ENCODE data around the gene WNT3. TPM values are rescaled to one million over a fixed set of nuclear protein-coding genes. Genes with fewer than 3 reads are reported as not detected.

Gene WNT3
- total RNA-seq, 2 donors from 2014 or later: 19.9 to 21.8 TPM

DNA sequence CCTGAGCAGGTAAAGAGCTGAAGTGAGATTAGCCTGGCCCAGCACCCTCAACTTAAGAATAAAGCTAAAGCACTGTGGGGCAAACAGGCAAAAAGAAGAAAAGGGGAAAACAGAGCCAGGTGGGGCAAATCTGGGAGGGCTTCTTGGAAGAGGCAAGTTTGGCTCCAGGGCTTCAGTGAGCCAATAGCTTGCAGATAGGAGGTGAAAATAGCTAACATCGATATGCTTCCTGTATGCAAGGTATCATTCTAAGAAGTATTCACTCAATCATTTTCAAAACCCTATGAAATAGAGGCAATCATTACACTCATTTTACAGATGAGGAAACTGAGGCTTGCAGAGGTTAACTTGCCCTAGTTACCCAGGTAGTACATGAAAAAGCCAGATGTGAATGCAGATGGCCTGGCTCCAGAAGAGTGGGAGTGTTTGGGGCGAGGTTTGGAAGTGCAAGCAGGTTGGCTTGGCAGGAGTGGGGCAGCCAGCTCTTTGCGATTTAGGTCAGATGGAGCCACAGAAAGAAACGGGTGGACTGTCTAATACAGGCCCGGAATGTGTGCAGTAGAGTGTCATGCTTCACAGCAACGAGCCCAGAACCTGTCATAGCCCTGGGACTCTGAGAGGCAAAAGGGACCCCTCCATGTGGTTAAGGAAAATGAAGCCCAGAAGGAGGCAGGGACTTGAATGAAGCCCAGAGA, 5.7 kb downstream of the WNT3 start:
- DNase-seq: no peak
- Mint-ChIP-seq H3K9me3 (no peaks in the 10 kb centered on the region), H3K36me3 (ENCODE audit: low read depth) (no peaks in the 10 kb centered on the region), H3K27me3 (ENCODE audit: insufficient read depth) (peaks cover under 1% of the 10 kb centered on the region), H3K4me1 (peaks cover 73% of the 10 kb centered on the region), H3K4me3 (no peak overlapping the region), H3K27ac (no peak overlapping the region)
- Histone ChIP-seq H3K4me3 (ENCODE audit: low read length) (no peak overlapping the region), H3K9me3 (ENCODE audit: control insufficient read depth, low read length) (no peaks in the 10 kb centered on the region), H3K4me1 (ENCODE audit: control insufficient read depth, insufficient read depth, low read length) (peaks cover 16% of the 10 kb centered on the region), H3K9ac (ENCODE audit: extremely low read depth, low read length, poor library complexity, severe bottlenecking) (no peak overlapping the region), H3K27me3 (ENCODE audit: control insufficient read depth, insufficient read depth, low read length, poor library complexity, severe bottlenecking) (no peaks in the 10 kb centered on the region), H3K27ac (ENCODE audit: low read depth, low read length) (no peak overlapping the region), H3K36me3 (ENCODE audit: control insufficient read depth, insufficient read depth, low read length) (no peaks in the 10 kb centered on the region)
- TF ChIP-seq, protein P1, sequence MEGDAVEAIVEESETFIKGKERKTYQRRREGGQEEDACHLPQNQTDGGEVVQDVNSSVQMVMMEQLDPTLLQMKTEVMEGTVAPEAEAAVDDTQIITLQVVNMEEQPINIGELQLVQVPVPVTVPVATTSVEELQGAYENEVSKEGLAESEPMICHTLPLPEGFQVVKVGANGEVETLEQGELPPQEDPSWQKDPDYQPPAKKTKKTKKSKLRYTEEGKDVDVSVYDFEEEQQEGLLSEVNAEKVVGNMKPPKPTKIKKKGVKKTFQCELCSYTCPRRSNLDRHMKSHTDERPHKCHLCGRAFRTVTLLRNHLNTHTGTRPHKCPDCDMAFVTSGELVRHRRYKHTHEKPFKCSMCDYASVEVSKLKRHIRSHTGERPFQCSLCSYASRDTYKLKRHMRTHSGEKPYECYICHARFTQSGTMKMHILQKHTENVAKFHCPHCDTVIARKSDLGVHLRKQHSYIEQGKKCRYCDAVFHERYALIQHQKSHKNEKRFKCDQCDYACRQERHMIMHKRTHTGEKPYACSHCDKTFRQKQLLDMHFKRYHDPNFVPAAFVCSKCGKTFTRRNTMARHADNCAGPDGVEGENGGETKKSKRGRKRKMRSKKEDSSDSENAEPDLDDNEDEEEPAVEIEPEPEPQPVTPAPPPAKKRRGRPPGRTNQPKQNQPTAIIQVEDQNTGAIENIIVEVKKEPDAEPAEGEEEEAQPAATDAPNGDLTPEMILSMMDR (conservative IDR thresholded peaks at IDR 0.05): no peak
- 92 to 95% methylated on average over 6 of the region's 6 CpGs for WGBS, 2 experiments (ENCODE audit: insufficient coverage in 1 of 2, insufficient read length in 1 of 2)

DNA sequence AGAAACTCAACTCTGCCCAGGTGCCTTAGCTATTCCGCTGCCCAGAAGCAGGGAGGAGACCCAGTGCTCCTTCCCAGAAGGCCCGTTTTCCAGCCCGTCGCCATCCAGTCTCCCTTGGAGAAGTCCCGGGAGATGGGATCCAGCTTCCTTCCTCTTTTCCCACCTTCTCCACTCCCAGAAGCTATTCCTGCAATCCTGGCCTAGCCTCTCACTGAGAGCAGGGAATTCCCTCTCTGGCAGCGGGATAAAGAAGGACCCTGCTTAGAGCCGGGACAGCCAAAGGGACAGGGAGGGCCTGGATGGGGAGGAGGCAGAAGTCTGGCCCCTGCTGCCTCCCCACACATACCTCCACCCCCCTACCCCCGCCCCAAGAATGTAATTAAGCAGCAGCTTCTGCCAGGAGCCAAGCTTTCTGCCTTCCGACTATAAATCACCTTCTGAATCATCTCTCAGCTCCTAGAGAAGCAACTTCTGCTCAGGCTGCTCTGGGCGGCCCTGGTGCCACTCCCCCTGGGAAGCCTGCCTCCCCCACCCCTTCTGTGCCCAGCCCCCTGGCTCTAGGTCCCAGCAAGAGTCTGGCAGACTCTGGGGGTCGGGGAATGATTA, 6.4 kb downstream of the WNT3 start:
- Histone ChIP-seq H3K4me1 (ENCODE audit: control insufficient read depth, insufficient read depth, low read length) (peaks cover 16% of the 10 kb centered on the region), H3K27me3 (ENCODE audit: control insufficient read depth, insufficient read depth, low read length, poor library complexity, severe bottlenecking) (no peaks in the 10 kb centered on the region), H3K9ac (ENCODE audit: extremely low read depth, low read length, poor library complexity, severe bottlenecking) (no peak overlapping the region), H3K27ac (ENCODE audit: low read depth, low read length) (peak overlapping the region; percentile 22), H3K9me3 (ENCODE audit: control insufficient read depth, low read length) (no peaks in the 10 kb centered on the region), H3K4me3 (ENCODE audit: low read length) (no peak overlapping the region), H3K36me3 (ENCODE audit: control insufficient read depth, insufficient read depth, low read length) (no peaks in the 10 kb centered on the region)
- H3K27ac Mint-ChIP-seq: no peak overlapping the region
- H3K27me3 Mint-ChIP-seq (ENCODE audit: insufficient read depth): no peaks in the 10 kb centered on the region
- TF ChIP-seq, protein P1 (conservative IDR thresholded peaks at IDR 0.05): no peak
- H3K4me1 Mint-ChIP-seq: peaks cover 69% of the 10 kb centered on the region
- no peak for DNase-seq
- no peaks in the 10 kb centered on the region for H3K36me3 Mint-ChIP-seq (ENCODE audit: low read depth)
- WGBS, 2 experiments (ENCODE audit: insufficient coverage in 1 of 2, insufficient read length in 1 of 2): 73 to 88% methylated on average over 3 to 10 of the region's 11 CpGs
- no peaks in the 10 kb centered on the region for H3K9me3 Mint-ChIP-seq
- H3K4me3 Mint-ChIP-seq: no peak overlapping the region

DNA sequence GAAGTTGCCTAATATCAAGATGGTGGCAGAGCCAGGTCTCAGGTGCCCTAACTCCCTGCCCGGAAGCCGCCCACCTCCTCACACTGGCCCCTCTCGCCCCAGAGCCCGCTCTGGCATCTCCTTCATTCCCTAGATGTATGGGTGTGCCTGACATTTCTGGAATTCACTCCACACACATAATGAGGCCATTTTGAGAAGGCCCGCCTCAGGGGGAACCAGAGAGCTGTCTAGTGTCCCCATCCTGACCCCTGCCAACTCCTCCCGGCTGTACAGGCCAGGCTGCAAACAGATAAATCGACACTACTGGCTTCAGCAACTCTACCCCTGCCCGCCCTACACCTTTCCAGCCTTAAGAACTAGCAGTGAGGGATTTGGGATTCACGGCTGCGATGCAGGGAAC, 7.7 kb downstream of the WNT3 start:
- TF ChIP-seq, protein P1 (conservative IDR thresholded peaks at IDR 0.05): no peak
- no peaks in the 10 kb centered on the region for H3K27me3 Mint-ChIP-seq (ENCODE audit: insufficient read depth)
- Histone ChIP-seq H3K36me3 (ENCODE audit: control insufficient read depth, insufficient read depth, low read length) (no peaks in the 10 kb centered on the region), H3K27ac (ENCODE audit: low read depth, low read length) (no peak overlapping the region), H3K4me3 (ENCODE audit: low read length) (no peak overlapping the region), H3K9ac (ENCODE audit: extremely low read depth, low read length, poor library complexity, severe bottlenecking) (no peak overlapping the region), H3K4me1 (ENCODE audit: control insufficient read depth, insufficient read depth, low read length) (peaks cover 16% of the 10 kb centered on the region), H3K27me3 (ENCODE audit: control insufficient read depth, insufficient read depth, low read length, poor library complexity, severe bottlenecking) (no peaks in the 10 kb centered on the region), H3K9me3 (ENCODE audit: control insufficient read depth, low read length) (no peaks in the 10 kb centered on the region)
- peaks cover 59% of the 10 kb centered on the region for H3K4me1 Mint-ChIP-seq
- 91 to 92% methylated on average over 5 to 10 of the region's 10 CpGs for WGBS, 2 experiments (ENCODE audit: insufficient coverage in 1 of 2, insufficient read length in 1 of 2)
- H3K9me3 Mint-ChIP-seq: no peaks in the 10 kb centered on the region
- H3K4me3 Mint-ChIP-seq: no peak overlapping the region
- no peak for DNase-seq
- peak overlapping the region; percentile 52 for H3K27ac Mint-ChIP-seq
- peaks cover 10% of the 10 kb centered on the region for H3K36me3 Mint-ChIP-seq (ENCODE audit: low read depth)
